Measurements from ENCODE around the gene CBX1. TPM values are rescaled to one million over a fixed set of nuclear protein-coding genes. Genes with fewer than 3 reads are reported as not detected.

Gene CBX1
- total RNA-seq, 1 experiment from 2014 or later = 126 TPM

DNA sequence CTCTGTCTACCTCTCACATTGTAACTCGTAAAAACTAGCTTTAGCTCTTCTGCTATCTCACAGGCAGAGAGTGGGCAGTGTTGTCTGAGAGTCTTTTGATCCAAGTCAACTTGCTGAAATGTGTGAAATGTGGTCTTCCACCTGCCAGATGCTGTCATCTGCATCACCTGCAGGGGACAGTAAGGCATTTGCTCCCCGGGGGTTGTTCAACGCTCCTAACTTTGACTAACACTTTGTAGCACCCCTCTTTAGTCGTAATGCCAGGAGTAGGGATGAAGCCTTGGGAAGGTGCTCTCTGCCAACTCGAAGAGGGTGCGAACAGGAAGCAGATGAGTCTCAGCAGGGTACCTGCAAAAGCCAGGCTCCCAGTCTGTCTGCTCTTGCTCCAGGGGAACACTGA, 42.4 kb upstream of the CBX1 start:
- DNase-seq = no peak
- intact Hi-C loops (cut with micrococcal nuclease; ENCODE audit: unreplicated experiment) = no loop called here
- CTCF ChIA-PET = interaction anchor here (0.7 kb wide), 1 partner anchor 19 kb away, joined by 3 read pairs; no protein-coding TSS in a partner anchor
- H3K36me3 Mint-ChIP-seq (ENCODE audit: insufficient read depth, unreplicated experiment) = no peaks in the 10 kb centered on the region
- peaks cover 14% of the 10 kb centered on the region for H3K27me3 Mint-ChIP-seq (ENCODE audit: unreplicated experiment)
- no peaks in the 10 kb centered on the region for H3K9me3 Mint-ChIP-seq (ENCODE audit: low read depth, unreplicated experiment)
- H3K27ac Mint-ChIP-seq (ENCODE audit: unreplicated experiment) = no peak overlapping the region
- no peak overlapping the region for H3K4me3 Mint-ChIP-seq (ENCODE audit: low read depth, unreplicated experiment)
- H3K4me1 Mint-ChIP-seq (ENCODE audit: low read depth, unreplicated experiment) = no peaks in the 10 kb centered on the region
- no TSS peak for BruUV-seq (replicated peaks)
- TF ChIP-seq, protein P1, sequence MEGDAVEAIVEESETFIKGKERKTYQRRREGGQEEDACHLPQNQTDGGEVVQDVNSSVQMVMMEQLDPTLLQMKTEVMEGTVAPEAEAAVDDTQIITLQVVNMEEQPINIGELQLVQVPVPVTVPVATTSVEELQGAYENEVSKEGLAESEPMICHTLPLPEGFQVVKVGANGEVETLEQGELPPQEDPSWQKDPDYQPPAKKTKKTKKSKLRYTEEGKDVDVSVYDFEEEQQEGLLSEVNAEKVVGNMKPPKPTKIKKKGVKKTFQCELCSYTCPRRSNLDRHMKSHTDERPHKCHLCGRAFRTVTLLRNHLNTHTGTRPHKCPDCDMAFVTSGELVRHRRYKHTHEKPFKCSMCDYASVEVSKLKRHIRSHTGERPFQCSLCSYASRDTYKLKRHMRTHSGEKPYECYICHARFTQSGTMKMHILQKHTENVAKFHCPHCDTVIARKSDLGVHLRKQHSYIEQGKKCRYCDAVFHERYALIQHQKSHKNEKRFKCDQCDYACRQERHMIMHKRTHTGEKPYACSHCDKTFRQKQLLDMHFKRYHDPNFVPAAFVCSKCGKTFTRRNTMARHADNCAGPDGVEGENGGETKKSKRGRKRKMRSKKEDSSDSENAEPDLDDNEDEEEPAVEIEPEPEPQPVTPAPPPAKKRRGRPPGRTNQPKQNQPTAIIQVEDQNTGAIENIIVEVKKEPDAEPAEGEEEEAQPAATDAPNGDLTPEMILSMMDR (IDR thresholded peaks at IDR 0.05; ENCODE audit: unreplicated experiment) = no peak

DNA sequence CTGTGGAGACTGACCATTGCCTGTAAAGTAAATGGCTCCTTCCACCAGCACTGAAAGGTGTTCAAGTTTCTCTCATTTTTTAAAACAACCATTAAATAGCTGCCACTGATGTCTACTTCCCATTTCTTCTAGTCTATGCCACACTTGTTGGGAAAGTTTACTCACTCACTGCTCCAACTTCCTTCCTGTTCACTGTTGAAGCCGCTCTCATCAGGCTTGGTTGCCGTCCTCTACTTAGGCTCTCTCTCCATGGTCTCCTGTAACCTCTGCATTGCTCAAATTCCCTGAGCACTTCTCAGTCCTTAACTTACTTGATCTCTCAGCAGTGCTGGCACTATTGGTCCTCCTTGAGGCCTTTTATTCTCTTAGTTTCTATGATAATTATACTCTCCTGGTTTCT, 38.7 kb upstream of the CBX1 start:
- H3K27me3 Mint-ChIP-seq (ENCODE audit: unreplicated experiment) = peaks cover 14% of the 10 kb centered on the region
- H3K27ac Mint-ChIP-seq (ENCODE audit: unreplicated experiment) = no peak overlapping the region
- intact Hi-C loops (cut with micrococcal nuclease; ENCODE audit: unreplicated experiment) = no loop called here
- no peaks in the 10 kb centered on the region for H3K9me3 Mint-ChIP-seq (ENCODE audit: low read depth, unreplicated experiment)
- CTCF ChIA-PET = interaction anchor here (0.6 to 2.1 kb wide), 3 partner anchors 9 to 193 kb away, joined by 3 to 5 read pairs (median 3); no protein-coding TSS in a partner anchor
- no TSS peak for BruUV-seq (replicated peaks)
- H3K36me3 Mint-ChIP-seq (ENCODE audit: insufficient read depth, unreplicated experiment) = no peaks in the 10 kb centered on the region
- no peaks in the 10 kb centered on the region for H3K4me1 Mint-ChIP-seq (ENCODE audit: low read depth, unreplicated experiment)
- no peak overlapping the region for H3K4me3 Mint-ChIP-seq (ENCODE audit: low read depth, unreplicated experiment)
- DNase-seq = no peak
- TF ChIP-seq, protein P1 (IDR thresholded peaks at IDR 0.05; ENCODE audit: unreplicated experiment) = no peak

DNA sequence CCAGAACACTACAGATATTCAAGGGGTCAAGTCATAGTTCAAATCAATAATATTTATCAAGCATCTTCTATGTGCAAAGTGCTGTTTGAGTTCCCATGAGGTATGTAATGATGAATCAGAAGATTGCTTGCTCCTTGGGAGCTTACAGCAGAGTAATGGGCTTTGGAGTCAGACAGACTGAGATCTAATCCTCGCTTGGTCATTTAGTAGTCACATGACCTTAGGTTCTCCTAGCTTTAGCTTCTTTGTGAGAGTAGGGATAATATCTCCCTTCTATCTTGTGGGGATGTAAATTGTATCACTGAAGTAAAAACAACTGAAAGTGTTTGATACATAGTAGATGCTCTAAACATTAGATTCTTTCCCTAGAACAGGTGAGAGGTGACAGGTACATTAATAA, 36.4 kb upstream of the CBX1 start:
- Mint-ChIP-seq H3K36me3 (ENCODE audit: insufficient read depth, unreplicated experiment) (no peaks in the 10 kb centered on the region), H3K27me3 (ENCODE audit: unreplicated experiment) (peaks cover 14% of the 10 kb centered on the region), H3K9me3 (ENCODE audit: low read depth, unreplicated experiment) (no peaks in the 10 kb centered on the region), H3K4me3 (ENCODE audit: low read depth, unreplicated experiment) (no peak overlapping the region), H3K27ac (ENCODE audit: unreplicated experiment) (no peak overlapping the region), H3K4me1 (ENCODE audit: low read depth, unreplicated experiment) (no peaks in the 10 kb centered on the region)
- DNase-seq = no peak
- TF ChIP-seq, protein P1 (IDR thresholded peaks at IDR 0.05; ENCODE audit: unreplicated experiment) = no peak
- intact Hi-C loops (cut with micrococcal nuclease; ENCODE audit: unreplicated experiment) = no loop called here
- BruUV-seq (replicated peaks) = no TSS peak
- CTCF ChIA-PET = interaction anchor here (1.0 kb wide), 1 partner anchor 112 kb away, joined by 5 read pairs; no protein-coding TSS in a partner anchor

DNA sequence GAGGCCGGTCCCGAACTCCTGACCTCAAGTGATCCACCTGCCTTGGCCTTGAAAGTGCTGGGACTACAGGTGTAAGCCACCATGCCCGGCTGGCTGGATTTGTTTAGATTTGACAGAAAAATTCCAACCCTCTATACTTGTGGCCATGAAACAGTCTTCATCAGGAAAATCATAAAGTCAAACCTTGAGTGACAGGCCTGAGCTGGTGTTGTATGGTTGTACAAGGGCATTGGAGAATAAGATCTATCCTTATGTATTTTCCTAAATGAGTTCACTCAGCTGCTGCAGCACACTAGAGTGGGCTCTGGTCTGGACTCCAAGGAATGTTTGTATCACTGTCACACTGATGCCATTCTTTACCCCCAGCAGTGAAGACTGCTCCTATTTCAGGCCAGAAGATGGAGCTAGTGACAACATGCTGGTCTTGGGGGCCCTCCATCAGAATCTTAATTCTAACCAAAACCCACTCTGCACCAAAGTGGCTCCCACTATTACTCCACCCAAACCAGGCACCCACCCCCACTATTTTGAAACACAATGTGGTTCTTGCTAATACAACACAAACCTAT, 33.7 kb upstream of the CBX1 start:
- TF ChIP-seq, protein P1 (IDR thresholded peaks at IDR 0.05; ENCODE audit: unreplicated experiment) = no peak
- CTCF ChIA-PET = interaction anchor here (0.6 to 1.0 kb wide), 2 partner anchors 110 to 479 kb away, joined by 3 read pairs; no protein-coding TSS in a partner anchor
- Mint-ChIP-seq H3K9me3 (ENCODE audit: low read depth, unreplicated experiment) (no peaks in the 10 kb centered on the region), H3K4me1 (ENCODE audit: low read depth, unreplicated experiment) (no peaks in the 10 kb centered on the region), H3K36me3 (ENCODE audit: insufficient read depth, unreplicated experiment) (no peaks in the 10 kb centered on the region), H3K4me3 (ENCODE audit: low read depth, unreplicated experiment) (no peak overlapping the region), H3K27me3 (ENCODE audit: unreplicated experiment) (peaks cover 6% of the 10 kb centered on the region), H3K27ac (ENCODE audit: unreplicated experiment) (no peak overlapping the region)
- no peak for DNase-seq
- BruUV-seq (replicated peaks) = no TSS peak
- intact Hi-C loops (cut with micrococcal nuclease; ENCODE audit: unreplicated experiment) = no loop called here

All from Calu3 (cell line).